NT2/D1 (cell line): ENCODE results near the gene RRH.

Experiments
- SUZ12 ChIP-seq: IDR thresholded peaks from 2 replicates; pipeline ENCODE4 v1.6.1; 2011; ENCODE audit not compliant: insufficient read length, insufficient read depth; ENCODE audit errors: extremely low read depth
- YY1 ChIP-seq: IDR thresholded peaks from 2 replicates; pipeline ENCODE4 v1.6.1; 2011; ENCODE audit not compliant: insufficient read length, insufficient read depth

DNA sequence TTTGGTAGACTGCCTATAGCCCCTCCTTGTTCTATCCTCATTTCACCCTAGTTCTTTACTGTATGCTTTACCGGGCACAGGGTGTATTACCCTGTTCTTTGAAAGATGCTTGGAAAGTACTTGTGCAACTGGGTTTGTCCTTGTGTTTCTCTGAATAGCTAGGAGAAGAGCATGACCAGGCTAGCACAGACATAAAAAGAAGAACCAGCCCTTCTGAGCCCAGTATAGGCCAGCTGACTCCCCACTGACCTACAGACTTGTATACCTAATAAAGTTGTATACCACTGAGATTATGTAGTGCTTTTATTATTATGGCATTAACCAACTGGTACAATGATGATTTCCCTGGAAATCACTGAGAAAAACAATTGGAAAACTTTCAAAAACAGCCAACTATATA lies 40.9 kb upstream of the RRH start:
- TF ChIP-seq SUZ12 = no peak
- no peak for TF ChIP-seq YY1
